Left ventricle myocardium superior (tissue), 1 donor: ENCODE data around the gene TTC39C. TPM values are rescaled to one million over a fixed set of nuclear protein-coding genes. Genes with fewer than 3 reads are reported as not detected.
"Not testable (repeated sequence)": the region's sequence is repeated elsewhere in the genome, so short reads cannot be mapped to it uniquely, and the experiment has no call there.

ENCODE experiments used
- ATAC-seq: fragments of 200-7000 bp; cut with Tn5 transposase; one replicate; pipeline ENCODE4 v1.9.1; 2020; ENCODE audit warnings: mild to moderate bottlenecking, moderate library complexity
- DNase-seq: peaks from one replicate; pipeline ENCODE4 v3.0.0-alpha.2; 2020
- intact Hi-C: fragments of 100-400 bp; cut with micrococcal nuclease; formaldehyde crosslinking; loops from one replicate; pipeline ENCODE4 v1.11.0; 2022
- total RNA-seq: library from RNA; stranded (reverse); fragmentation: NEBNext Ultra II Directional; extraction: Animal tissue kit (Norgen Biotek cat#: 25700); gene quantifications from one replicate; pipeline ENCODE4 v1.2.1, GENCODE V29; 2021
- donor health status: DM: no; HTN: yes; CAD: no; lungs with severe emphysema.

The TTC39C gene
- total RNA-seq, 1 donor from 2014 or later = 4.1 TPM

DNA sequence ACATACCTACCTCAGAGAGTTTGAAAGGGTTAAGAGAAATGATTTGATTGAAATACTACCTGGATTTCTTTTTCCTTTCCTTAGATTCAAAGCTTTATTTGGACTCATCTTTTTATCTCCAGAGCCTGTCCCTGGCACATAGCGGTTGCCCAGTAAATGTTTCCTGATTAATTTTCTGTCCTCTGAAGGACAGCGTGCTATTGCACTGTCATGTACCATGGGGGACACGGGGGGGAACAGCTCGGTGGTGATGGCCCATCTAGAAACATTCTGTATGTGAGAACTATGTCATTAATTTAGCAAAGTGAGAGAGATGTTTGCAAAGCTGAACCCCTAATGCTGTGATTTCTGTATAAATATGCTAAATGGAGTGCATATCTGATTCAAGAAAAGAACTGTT, 97.9 kb downstream of the TTC39C start:
- intact Hi-C loops = loop anchor here (10.0 kb wide), 1 partner anchor 98 kb away; the partner anchor contains the start of gene TTC39C
- ATAC-seq = no peak

DNA sequence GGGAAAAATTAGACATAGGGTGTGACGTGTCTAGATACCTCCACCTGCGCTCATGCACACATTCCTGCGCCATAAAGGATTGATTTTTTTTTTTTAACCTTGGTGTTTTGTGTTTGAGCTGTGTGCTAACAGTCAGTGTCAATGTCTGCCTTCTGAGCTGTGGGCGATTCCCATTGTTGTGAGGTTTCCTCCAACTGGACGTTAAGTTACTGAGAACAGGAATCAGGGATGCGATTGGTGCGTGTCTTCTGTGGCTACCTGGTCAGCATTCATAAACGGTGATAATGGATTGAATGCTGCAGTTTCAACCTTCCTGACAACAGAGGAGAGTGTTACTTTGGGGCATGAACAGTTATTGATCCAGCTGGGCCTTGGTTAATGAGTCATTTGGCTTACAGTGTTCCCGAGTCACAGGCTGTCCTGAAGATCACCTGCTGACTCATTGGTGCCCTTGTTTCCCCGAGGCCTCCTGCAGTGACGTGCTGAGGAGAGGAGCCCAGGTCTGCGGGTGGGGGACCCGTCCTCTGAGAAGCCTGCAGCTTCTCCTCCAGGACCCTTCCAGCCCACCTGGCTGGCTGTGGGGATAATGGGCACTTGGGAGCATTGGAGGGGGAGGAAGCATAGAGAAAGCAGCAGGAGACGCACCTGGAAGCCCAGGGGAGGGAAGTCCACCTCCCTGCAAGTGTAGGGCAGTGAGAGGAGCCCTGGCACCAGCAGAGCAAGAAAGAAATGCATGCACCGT, 98.5 kb downstream of the TTC39C start:
- intact Hi-C loops = loop anchor here (10.0 kb wide), 1 partner anchor 98 kb away; the partner anchor contains the start of gene TTC39C
- DNase-seq (no peak), ATAC-seq (no peak)

More for the DNA sequence above, 97.9 kb downstream of the TTC39C start:
- DNase-seq = no peak

DNA sequence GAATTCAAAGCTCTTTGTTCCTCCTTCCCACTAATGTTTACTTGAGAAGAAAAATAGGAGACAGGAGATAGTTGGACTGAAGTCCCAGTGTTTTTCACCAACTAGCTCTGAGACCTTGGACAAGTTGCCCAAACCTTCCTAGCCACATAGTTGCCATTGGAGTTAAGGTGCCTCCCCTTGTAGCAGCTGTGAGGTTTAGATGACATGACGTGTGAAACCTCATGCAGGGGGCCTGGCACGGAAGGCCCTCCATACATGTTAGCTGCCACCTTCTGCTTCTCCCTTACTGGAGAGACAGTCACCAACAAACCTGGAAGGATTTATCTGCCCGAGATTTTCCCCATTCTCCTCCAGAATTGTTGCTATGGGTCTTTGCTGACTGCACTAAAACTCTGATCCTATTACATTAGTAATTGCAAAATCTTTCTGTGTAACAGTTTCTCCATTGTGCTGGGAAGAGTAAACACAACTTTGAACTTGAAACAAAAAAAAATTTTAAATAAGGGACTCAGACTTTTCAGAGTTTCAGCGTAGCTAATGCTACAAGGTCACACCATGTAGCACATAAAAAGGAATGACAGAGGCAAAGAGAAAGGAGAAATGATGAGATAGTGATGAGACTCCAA, 100.5 kb downstream of the TTC39C start:
- no peak for ATAC-seq
- intact Hi-C loops = loop anchor here (10.0 kb wide), 1 partner anchor 100 kb away; the partner anchor contains the start of gene TTC39C
- no peak for DNase-seq

DNA sequence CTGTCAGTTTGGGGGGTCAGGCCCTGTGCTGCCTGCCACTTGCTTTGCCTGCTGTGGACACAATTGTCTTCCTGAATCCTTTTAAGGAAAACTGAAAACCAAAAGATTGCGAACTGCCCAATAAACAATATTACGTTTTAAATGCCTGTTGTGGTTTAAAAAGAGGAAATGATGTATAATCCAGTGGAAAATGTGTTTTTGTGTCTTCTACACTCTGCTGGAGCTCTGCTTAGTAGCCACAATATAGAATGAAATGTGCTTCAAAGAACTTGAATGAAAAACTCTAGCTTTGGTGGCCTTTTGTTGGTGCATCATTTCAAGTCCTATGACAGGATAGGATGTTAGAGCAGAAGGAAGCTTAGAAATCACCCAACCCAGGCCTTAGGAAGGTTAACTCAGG, 101.1 kb downstream of the TTC39C start:
- ATAC-seq (no peak), DNase-seq (no peak)
- intact Hi-C loops = loop anchor here (10.0 kb wide), 1 partner anchor 101 kb away; the partner anchor contains the start of gene TTC39C

DNA sequence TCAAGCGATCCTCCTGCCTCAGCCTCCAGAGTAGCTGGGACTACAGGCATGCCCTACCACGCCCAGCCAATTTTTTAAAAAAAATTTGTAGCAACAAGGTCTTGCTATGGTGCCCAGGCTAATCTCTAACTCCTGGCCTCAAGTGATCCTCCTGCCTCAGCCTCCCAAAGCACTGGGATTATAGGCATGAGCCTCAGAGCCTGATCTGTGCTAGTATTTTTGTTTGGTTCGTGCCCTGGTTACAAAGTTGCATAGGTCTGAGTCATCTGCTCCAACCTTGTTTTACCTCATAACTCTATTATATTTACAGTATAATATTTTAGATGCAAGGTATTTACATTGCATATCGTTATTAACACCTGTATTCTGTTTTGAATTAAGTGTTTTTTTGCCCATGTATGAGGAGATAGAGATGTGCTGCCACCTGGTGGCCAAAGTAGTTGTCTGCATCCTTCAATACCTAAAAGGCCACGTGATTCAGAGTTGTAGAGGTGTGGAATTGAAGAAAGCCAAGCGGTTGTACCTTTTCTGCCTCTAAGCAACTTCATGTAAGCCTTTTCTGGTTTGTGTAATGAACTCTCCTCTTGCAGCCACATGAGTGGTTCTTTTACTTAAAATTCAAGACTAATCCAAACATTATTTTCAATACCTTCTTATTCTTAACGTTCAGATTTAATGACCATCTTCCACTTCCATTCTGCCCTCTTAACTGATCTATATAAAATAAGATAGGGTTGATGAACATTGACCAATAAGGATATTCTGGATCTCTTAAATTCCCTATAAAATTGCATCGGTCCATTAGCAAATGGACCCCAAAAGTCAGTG, 104.4 kb downstream of the TTC39C start:
- intact Hi-C loops = loop anchor here (10.0 kb wide), 1 partner anchor 104 kb away; the partner anchor contains the start of gene TTC39C
- ATAC-seq (peak; percentile 68), DNase-seq (peak; percentile 74)

DNA sequence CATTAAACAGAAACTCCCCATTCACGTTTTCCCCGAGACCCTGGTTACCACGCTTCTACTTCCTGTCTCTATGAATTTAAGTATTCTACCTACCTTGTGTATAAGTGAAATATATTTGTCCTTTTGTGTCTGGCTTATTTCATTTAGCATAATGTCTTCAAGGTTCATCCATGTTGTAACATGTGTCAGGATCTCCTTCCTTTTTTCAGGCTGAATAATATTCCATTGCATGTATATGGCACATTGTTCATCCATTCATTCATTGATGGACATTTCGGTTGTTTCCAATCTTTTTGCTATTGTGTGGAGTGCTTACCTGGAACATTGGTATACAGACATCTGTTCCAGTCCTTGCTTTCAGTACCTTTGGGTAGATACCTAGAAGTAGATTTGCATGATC, 106.1 kb downstream of the TTC39C start:
- DNase-seq (no peak), ATAC-seq (no peak)
- intact Hi-C loops = no loop called here

DNA sequence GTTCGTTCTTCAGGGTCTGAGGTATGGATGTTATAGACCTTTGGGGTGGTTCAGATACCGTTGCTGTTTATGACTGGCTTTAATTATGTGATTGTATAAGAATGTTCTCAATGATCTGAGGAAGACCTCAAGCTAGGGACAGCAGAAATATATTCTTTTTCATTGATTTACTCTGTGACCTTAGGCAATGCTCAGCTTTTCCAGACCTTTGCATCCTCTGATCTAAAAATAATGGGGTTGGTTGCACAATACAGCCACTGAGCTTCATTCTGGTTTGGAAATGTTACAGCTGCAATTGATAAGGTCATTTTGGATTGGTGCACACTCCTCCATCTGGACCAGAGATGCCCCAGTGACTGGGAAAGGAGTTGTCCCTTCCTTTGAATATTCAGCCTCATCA, 107.1 kb downstream of the TTC39C start:
- no peak for DNase-seq
- intact Hi-C loops = no loop called here
- ATAC-seq = no peak

DNA sequence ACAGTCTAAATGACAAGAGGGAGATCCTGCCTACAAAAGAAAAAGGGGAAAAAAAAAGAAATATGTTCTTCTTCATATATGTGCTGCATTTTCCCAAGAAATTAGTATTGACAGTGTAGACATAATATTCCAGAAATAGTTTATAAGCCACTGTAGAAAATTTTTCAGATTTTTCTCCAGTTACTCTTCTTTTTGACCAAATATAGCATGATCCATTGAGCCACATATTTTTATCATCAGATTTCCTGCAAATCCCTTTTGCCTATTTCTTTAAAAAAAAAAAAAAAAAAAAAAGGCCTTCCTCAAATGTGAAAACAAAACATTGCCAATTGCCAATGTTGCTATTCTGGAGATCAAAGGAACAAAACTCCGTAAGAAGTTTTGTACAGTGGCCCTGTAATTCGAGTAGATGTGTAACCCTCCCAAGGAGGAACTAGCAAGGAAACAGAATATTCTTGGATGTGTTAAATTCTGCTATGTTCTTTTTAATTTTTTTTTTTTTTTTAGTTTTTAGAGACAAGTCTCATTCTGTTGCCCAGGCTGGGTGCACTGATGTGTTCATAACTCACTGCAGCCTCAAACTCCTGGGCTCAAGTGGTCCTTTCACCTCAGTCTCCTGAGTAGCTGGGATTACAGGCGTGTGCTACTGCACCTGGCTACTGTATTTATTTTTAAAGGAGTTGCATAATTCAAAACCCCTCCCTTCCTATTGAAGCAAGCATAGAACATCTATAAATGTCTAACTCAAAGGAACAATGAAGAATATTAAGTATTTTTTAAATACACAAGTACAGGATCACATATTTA, 111.8 kb downstream of the TTC39C start:
- no peak for DNase-seq
- intact Hi-C loops = no loop called here
- no peak for ATAC-seq

DNA sequence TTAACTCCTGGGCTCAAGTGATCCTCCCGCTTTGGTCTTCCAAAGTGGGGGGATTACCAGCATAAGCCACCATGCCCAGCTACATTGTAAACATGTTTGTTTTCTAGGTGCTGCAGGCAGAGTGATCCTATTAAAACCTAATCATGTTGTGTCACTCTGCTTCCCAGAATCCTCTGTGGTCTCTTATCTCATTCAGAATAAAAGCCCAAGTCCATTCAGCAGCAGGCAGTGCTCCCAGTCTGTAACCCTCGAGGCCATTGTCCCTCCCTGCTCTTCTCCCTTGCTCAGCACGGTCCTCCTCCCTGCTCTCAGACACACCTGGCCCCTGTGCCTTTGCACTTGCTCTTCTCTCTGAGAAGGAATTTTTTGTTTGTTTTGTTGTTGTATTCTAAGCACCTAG, 113.2 kb downstream of the TTC39C start:
- ATAC-seq = no peak
- intact Hi-C loops = no loop called here
- no peak for DNase-seq

DNA sequence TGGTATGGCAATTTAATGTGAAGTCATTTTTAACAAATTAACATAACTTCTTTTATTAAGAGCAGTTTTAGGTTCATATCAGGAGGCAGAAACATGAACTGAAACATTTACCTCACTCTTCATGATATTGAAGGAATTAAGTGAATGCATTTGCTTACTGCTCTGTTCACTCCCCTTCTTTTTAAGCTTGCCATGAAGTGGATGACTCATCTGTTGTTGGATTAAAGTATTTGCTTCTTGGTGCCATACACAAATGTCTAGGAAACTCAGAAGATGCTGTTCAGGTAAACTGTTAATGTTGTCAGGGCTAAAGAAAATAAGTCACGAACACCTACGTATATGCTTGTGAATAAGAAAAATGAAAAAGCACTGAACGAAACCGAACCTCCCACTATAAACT, 114.1 kb downstream of the TTC39C start:
- intact Hi-C loops = no loop called here
- DNase-seq (no peak), ATAC-seq (no peak)

DNA sequence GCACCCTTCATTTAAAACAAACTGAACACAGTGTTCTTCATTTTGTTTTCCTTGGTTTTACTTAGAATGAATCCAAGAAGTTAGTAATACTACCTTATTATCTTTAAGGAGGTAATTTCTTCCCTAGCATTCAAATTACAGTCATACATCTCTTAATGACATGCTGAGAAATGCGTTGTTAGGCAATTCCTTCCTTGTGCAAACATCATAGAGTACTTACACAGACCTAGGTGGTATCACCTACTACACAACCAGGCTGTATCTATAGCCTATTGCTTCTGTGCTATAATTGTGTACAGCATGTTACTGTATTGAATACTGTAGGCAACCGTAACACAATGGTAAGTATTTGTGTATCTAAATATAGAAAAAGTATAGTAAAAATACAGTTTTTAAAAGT, 115.9 kb downstream of the TTC39C start:
- no peak for DNase-seq
- intact Hi-C loops = no loop called here
- ATAC-seq = no peak

DNA sequence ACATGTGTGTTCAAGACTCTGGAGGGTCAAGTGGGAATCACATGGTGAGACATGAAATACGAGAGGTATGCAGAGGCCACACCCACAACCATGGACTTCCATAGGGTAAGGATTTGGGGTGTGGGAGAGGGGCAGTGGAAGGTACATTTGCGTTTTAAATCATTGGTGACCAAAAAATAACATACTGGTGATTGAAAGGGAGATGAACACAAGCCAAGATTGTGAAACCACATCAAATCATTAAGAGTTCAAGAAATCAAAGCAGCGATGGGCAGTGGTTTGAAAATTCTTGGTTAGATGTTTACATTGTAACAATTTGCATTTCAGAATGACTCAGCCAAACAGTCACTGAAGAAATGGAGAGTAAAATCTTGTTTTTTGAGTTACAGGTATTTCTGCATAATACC, 122.4 kb downstream of the TTC39C start:
- no peak for ATAC-seq
- intact Hi-C loops = no loop called here
- no peak for DNase-seq

DNA sequence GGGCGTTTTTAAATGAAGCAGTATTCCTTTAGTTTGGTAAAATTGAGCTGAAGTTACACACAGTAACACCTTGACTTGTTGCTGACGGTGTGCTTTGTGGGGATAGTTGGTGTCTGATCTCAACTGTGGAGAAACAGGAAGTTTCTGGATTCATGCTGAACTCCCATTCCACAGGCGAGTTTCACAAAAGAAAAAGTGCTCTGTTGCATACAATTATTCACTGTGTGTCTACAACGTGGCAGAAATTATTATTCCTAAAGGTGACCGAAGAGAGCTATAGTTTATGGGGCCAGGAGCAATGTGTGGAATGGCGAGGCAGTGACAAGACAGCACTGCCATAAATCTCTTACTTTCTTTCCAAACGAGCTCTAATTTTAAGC, 123.8 kb downstream of the TTC39C start:
- intact Hi-C loops = no loop called here
- ATAC-seq (no peak), DNase-seq (no peak)

DNA sequence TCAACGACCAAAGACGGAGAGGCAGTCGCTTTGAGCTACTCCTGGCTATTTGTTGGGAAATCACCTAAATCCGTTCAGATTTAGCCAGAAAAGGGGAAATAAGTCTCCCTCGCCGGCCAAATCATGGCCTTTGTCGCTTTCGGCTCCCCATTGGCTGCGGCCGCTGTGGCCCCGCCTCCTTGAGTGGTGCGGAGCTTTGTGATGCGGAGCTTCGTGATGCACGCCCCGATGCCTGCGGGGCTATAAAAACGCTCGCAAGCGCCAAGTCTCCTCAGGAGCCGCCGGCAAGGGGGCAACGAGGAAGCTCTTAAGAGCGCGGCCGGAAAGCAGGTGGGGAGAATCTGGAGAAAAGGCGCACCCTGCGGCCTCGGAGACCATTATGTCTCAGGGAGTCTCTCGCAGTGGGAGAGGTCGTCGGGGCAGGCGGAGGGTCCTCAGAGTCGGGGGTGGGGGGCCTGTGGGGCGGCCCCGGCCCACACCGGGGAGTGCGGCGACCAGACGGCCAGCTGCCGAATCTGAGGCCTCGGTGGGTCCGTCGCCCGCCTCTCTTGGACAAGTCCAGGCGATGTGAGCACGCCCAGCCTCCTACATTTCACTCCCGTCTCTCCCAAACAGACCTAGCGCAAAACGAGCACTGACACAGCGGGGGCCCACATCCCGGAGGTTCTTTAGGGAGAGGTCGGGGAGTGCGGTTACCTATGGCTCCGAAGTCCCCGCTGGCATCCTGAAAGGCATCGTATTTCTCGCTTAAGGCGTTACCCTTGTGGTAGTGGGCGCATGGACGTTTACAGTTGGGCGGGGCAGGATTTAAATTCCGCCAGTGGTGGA, 124.4 kb downstream of the TTC39C start, which contains the start of gene CABYR:
Gene CABYR (plus strand): TSS at position 274 of the 828 bp plus-strand sequence. CDS start 4,053 bp downstream, outside the sequence.
- intact Hi-C loops = no loop called here
- ATAC-seq (peak; percentile 90), DNase-seq (peak; percentile 76)

DNA sequence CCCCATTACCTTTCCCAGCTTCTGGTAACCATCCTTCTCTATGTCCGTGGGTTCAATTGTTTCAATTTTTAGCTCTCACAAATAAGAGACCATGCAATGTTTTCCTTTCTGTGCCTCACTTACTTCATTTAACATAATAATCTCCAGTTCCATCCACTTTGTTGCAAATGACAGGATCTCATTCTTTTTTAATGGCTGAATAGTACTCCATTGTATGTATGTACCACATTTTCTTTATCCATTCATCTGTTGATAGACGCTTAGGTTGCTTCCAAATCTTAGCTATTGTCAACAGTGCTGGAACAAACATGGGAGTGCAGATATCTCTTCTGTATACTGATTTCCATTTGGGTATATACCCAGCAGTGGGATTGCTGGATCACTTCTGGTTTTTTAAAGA, 126.1 kb downstream of the TTC39C start:
- intact Hi-C loops = no loop called here
- no peak for ATAC-seq
- DNase-seq = no peak

DNA sequence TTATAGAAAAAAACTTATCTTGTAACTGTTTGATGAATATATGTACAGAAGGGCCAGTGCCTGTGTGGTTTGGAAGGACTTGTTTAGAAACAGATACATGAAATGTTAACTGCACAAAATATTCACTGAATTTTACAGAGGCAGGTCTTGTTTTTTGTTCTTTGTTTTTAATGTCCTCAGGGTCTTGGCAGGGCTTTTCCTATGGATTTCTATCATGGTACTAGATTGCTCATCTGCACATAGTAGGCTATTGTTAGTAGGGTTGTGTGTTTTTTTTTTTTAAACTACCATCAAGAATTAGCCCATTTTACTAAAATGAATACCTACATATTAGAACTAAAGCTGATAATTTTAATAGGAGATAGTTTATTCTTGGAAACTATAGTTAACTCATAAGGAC, 127.8 kb downstream of the TTC39C start:
- DNase-seq (no peak), ATAC-seq (no peak)
- intact Hi-C loops = no loop called here

DNA sequence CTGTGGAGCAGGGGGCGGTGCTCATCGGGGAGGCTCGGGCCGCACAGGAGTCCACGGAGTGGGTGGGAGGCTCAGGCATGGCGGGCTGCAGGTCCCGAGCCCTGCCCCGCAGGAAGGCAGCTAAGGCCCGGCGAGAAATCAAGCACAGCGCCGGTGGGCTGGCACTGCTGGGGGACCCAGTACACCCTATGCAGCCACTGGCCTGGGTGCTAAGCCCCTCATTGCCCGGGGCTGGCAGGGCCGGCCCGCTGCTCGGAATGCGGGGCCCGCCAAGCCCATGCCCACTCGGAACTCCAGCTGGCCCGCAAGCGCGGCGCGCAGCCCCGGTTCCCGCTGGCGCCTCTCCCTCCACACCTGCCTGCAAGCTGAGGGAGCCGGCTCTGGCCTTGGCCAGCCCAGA, 135.0 kb downstream of the TTC39C start:
- ATAC-seq, intact Hi-C loops, DNase-seq: not testable (repeated sequence)

DNA sequence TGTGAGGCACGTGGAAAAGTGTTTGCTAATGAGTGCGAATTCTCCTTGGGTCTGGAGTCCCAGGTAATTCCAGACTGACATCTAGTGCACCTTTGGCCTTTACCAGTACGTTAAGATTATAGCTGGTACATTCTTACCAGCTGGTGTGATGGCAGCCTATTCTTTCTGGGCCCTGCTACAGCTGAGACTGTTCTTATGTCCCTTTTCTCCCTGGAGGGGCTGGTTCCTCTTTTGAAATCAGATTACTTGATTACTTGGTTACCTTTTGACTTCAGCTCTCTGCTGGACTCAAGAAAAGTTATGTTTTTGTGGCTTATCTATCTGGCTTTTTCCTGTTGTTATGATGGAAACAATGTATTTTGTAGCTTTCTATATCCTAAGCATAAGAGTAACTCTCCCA, 138.8 kb downstream of the TTC39C start:
- intact Hi-C loops = no loop called here
- DNase-seq (no peak), ATAC-seq (no peak)
